GM12878 (cell line): ENCODE data around the gene COL4A1.

Experiments used
- BRCA1 ChIP-seq: IDR thresholded peaks from 2 replicates; pipeline ENCODE4 v1.6.1; 2011; ENCODE audit warnings: low read depth, low read length, improper control_type of control experiment
- CTCF ChIP-seq, 3 experiments: IDR thresholded peaks in 2 of 3; conservative IDR thresholded peaks in 1 of 3; 2 replicates each; pipeline ENCODE4 v1.5.1; 2011; ENCODE audit warnings: low read depth in 3 of 3, low read length in 3 of 3, mild to moderate bottlenecking in 3 of 3, control low read depth in 2 of 3, moderate library complexity in 2 of 3, inconsistent platforms in 1 of 3, mixed read lengths in 1 of 3; ENCODE audit not compliant: control insufficient read depth in 2 of 3, insufficient read depth in 1 of 3; ENCODE audit errors: extremely low read depth in 1 of 3
- EP300 ChIP-seq, 2 experiments: fragments of 150-350 bp in 1 of 2; IDR thresholded peaks; 2 replicates each; pipeline ENCODE4 v1.6.1; 2011 to 2012; ENCODE audit warnings: low read depth in 2 of 2, low read length in 2 of 2, borderline replicate concordance in 1 of 2, improper control_type of control experiment in 1 of 2, inconsistent platforms in 1 of 2; ENCODE audit not compliant: control insufficient read depth in 1 of 2
- JUNB ChIP-seq: IDR thresholded peaks from 2 replicates; pipeline ENCODE4 v1.6.1; 2016; ENCODE audit warnings: antibody characterized with exemption, mild to moderate bottlenecking
- SMC3 ChIP-seq: IDR thresholded peaks from 2 replicates; pipeline ENCODE4 v1.6.1; 2011; ENCODE audit warnings: low read length, improper control_type of control experiment, borderline replicate concordance
- STAT1 ChIP-seq: fragments of 450-650 bp; conservative IDR thresholded peaks from 2 replicates; pipeline ENCODE4 v1.6.1; 2014; ENCODE audit warnings: antibody characterized with exemption, mild to moderate bottlenecking

- TF ChIP-seq SMC3 (no peak), CTCF (IDR thresholded peaks at IDR 0.05 in 2 of 3, conservative IDR thresholded peaks at IDR 0.05 in 1 of 3; ENCODE audit: control insufficient read depth in 2 of 3, extremely low read depth in 1 of 3, insufficient read depth in 1 of 3, low read depth in 3 of 3, low read length in 3 of 3) (no peak), BRCA1 (no peak), STAT1 (no peak), EP300 (IDR thresholded peaks at IDR 0.05; ENCODE audit: borderline replicate concordance in 1 of 2, control insufficient read depth in 1 of 2, low read depth in 2 of 2, low read length in 2 of 2) (no peak), JUNB (no peak)
These were observed 55.7 kb downstream of the COL4A1 start for GRCh38 chr13:110251193-110251819.
